Epithelial cell of proximal tubule (primary cell): Measurements from ENCODE around the gene G6PD. TPM values are rescaled to one million over a fixed set of nuclear protein-coding genes. Genes with fewer than 3 reads are reported as not detected.
A peak's percentile ranks its signal among the peaks of the same experiment; 100 is the strongest.

Experiments used
- DNase-seq: peaks from one replicate; pipeline ENCODE4 v3.0.0-alpha.2; 2011; ENCODE audit warnings: low read depth
- H3K4me3 ChIP-seq: 2 replicates; pipeline ENCODE4 v1.5.1; 2011; ENCODE audit warnings: low read depth, mild to moderate bottlenecking, low read length
- total RNA-seq: library from RNA; depleted of rRNA; stranded (reverse); fragments of >200 nt; gene quantifications from 2 replicates; pipeline ENCODE4 v1.2.3, GENCODE V29; 2015
- TF ChIP-seq, protein P1 (sequence below): conservative IDR thresholded peaks from 2 replicates; pipeline ENCODE4 v1.5.1; 2012; ENCODE audit warnings: low read depth, mild to moderate bottlenecking, low read length

Gene G6PD
- total RNA-seq, 1 donor from 2014 or later = 70.5 TPM

- TF ChIP-seq, protein P1, sequence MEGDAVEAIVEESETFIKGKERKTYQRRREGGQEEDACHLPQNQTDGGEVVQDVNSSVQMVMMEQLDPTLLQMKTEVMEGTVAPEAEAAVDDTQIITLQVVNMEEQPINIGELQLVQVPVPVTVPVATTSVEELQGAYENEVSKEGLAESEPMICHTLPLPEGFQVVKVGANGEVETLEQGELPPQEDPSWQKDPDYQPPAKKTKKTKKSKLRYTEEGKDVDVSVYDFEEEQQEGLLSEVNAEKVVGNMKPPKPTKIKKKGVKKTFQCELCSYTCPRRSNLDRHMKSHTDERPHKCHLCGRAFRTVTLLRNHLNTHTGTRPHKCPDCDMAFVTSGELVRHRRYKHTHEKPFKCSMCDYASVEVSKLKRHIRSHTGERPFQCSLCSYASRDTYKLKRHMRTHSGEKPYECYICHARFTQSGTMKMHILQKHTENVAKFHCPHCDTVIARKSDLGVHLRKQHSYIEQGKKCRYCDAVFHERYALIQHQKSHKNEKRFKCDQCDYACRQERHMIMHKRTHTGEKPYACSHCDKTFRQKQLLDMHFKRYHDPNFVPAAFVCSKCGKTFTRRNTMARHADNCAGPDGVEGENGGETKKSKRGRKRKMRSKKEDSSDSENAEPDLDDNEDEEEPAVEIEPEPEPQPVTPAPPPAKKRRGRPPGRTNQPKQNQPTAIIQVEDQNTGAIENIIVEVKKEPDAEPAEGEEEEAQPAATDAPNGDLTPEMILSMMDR = no peak
- no peak overlapping the region for H3K4me3 ChIP-seq
- no peak for DNase-seq
These were observed 27.3 kb downstream of the G6PD start for GRCh38 chrX:154519389-154519788.

- no peak for DNase-seq
- H3K4me3 ChIP-seq = peak overlapping the region; percentile 62
These were observed 29.4 kb downstream of the G6PD start for GRCh38 chrX:154517101-154517781.

GRCh38 chrX:154516656-154517100, 30.0 kb downstream of the G6PD start:
- TF ChIP-seq, protein P1 = no peak
- no peak for DNase-seq
- H3K4me3 ChIP-seq = peak overlapping the region; percentile 62

More at GRCh38 chrX:154517101-154517781, 29.4 kb downstream of the G6PD start:
- TF ChIP-seq, protein P1 = no peak

- peak within 1 kb of the TSS; percentile 70 for H3K4me3 ChIP-seq
- TF ChIP-seq, protein P1 = no peak
- DNase-seq = no peak
These were observed 30.5 kb downstream of the G6PD start, which contains the start of gene FAM3A for GRCh38 chrX:154515966-154516655. TSS of gene FAM3A (minus strand) at chrX:154516232. CDS start at chrX:154515772, 460 bp downstream.

GRCh38 chrX:154515090-154515965, 31.3 kb downstream of the G6PD start:
- TF ChIP-seq, protein P1 = no peak
- peak overlapping the region; percentile 70 for H3K4me3 ChIP-seq
- DNase-seq = no peak

DNA sequence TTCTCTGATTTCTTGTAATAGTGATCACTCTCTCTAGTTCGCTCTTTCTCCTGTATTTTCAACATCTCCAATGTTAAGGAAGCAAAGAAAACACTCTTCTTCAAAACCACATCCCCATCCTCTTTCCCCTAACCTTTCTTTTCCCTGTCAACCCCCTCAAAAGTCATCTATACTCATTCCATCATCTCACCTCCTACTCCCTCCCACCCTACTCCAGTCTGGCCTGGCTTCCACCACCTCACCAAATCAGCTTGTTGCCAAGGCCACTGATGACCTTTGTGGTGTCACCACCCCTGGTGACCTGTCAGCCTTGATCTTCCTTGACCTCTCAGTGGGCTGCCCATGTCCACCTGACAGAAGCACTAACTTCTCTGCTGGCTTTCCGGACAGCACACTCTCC, 32.9 kb downstream of the G6PD start:
- TF ChIP-seq, protein P1 = no peak
- no peak for DNase-seq

More for the DNA sequence above, 32.9 kb downstream of the G6PD start:
- H3K4me3 ChIP-seq = no peak overlapping the region
